GM12801 (cell line): Measurements from ENCODE around the gene SNTG2.

Experiments used
- TF ChIP-seq, protein P1 (sequence below): IDR thresholded peaks from one replicate; pipeline ENCODE4 v1.5.1; 2011; ENCODE audit warnings: control low read depth; ENCODE audit not compliant: insufficient read length; ENCODE audit errors: extremely low read depth

The SNTG2 gene

DNA sequence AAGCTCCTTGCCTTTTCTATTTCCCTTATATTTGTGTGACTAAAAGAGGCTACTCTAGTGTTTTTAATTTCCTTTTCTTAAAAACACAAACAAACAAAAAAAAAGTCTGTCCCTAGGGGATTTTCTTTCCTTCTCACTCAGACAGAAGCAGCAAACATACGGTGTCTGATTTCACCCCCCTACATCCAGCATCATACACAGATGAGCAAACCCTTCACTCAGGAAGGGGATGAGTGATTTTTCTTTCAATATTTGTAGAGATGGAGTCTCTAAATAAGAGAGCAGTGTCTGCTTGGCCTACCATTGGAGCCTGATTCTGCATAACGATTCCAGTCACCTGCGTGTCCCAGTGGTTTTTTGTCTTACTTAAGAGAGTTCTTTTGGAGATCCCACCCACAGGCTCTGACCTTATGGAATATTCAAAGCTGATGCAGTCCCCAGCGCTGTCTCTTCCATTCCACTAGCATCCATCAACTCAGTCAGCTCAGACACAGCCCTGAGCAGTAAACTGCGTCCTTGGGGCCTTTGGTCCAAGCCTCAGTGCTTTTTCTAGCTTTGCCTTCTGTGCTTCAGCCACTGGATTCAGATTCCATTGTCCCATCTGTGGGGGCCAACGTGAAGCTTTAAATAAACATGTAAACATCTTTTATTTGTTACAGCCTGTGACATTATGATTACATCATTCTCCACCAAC, 410.1 kb downstream of the SNTG2 start:
- TF ChIP-seq, protein P1, sequence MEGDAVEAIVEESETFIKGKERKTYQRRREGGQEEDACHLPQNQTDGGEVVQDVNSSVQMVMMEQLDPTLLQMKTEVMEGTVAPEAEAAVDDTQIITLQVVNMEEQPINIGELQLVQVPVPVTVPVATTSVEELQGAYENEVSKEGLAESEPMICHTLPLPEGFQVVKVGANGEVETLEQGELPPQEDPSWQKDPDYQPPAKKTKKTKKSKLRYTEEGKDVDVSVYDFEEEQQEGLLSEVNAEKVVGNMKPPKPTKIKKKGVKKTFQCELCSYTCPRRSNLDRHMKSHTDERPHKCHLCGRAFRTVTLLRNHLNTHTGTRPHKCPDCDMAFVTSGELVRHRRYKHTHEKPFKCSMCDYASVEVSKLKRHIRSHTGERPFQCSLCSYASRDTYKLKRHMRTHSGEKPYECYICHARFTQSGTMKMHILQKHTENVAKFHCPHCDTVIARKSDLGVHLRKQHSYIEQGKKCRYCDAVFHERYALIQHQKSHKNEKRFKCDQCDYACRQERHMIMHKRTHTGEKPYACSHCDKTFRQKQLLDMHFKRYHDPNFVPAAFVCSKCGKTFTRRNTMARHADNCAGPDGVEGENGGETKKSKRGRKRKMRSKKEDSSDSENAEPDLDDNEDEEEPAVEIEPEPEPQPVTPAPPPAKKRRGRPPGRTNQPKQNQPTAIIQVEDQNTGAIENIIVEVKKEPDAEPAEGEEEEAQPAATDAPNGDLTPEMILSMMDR = no peak

DNA sequence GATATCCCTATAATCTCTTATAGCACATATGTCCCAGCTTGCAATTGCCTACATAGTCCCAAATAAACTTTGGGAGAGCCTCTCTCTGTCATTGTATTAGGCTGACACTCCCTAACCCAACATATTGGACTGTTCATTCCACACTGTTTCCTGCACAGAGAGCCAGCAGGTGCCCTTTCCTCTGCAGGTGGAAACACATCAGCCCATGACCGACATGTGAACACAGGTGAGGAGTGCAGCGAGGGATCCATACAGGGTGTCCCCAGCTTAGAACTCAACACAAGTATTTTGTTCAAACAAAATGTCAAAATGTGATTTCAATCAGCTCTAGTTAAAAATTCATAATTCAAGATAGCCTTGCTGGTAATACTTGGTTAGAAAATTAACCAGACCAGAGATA, 412.7 kb downstream of the SNTG2 start:
- TF ChIP-seq, protein P1 = no peak

DNA sequence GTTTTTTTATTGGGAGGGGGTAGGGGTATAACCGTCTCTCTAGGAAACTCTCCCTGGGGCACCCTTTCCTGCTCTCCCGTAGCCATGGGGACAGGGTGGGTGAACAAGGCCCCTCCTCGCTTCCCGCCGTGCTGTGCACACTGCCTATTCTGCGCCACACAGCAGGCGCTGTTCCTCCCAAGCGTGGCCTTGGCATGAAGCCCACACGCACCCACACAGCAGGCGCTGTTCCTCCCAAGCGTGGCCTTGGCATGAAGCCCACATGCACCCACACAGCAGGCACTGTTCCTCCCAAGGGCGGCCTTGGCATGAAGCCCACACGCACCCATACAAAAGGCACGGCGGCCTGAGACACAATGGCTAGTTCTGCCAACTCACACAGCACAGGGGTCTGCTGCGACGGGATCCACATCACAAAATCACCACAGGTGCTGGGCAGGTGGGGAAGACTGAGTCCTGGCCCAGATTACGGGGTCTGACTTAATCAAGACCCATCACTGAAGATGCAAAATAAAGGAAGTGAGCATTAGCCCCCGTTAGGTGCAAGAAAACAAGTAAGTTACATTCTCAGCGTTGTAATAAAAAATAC, 416.0 kb downstream of the SNTG2 start:
- TF ChIP-seq, protein P1 = no peak

DNA sequence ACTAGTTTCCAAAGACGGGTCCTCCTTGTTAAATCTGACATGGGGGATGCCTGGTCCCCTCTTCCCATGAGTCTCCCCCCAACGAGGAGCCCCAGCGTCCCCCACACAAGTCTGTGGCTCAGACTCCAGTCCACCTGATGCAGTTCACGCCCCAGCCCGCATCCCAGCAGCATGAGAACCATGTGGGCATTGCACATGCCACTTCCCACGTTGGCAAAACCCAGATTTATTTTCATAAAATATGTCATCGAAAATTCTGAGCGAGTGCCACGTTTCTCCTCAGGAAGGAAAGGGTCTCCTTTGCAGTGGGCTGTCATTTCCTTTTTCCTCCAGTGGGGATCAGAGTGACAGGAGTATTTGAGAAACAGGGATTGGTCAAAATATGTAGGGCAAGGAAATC, 417.0 kb downstream of the SNTG2 start:
- TF ChIP-seq, protein P1 = no peak

DNA sequence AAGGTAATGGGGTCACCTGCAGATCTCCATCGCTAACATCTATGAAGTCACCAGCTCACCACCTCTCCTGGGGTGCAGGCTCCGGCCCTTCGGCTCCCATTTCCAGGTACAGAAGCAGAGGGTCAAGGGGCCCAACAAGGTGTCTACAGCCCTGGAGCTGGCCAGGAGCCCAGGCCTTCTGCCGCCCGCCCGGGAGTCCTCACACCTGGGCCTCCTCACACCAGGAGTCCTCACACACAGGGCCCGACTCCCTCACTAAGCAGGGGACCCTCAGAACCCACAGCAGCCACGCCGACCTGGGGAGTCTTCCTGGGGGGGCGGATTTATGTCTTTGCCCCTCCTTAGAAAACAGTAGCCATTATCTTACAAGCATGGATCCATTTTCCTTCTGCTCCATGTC, 419.3 kb downstream of the SNTG2 start:
- TF ChIP-seq, protein P1 = no peak

DNA sequence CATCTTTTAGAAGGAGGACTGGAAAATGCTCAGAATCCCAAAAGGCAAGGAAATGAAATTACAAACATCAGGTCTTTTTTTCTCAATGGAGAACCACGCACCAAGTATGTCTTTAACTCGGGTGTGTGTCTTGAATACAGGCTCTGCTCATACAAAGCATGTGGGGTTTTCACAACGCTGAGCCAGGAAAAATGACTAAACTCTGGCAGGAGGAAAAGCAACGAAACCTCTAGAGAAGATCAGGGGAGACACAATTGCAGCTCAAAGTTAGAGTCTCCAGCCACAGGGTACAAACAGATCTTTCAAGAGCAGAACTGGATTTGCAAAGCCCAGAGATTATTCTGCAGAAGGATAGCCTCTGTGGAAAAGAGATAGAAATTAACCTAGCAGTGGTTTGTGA, 419.8 kb downstream of the SNTG2 start:
- TF ChIP-seq, protein P1 = no peak

DNA sequence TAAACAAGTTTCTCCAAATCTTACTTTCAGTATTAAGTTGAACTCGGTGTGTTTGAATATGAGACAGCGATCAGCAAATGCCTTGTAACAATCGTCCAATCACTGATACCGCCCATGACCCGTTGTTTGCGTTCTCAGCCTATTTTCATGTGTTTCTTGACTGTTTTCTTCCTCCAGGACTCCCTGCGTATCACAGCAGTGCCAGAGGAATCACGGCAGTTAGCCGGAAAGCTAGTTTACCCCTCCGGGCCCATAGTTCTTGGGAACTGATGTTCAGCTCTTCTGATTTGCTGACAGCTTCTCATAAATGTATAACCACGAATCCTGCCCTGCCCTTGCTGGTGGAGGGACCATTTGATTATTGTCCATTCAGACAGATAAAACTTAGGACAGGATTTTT, 420.4 kb downstream of the SNTG2 start:
- TF ChIP-seq, protein P1 = no peak

DNA sequence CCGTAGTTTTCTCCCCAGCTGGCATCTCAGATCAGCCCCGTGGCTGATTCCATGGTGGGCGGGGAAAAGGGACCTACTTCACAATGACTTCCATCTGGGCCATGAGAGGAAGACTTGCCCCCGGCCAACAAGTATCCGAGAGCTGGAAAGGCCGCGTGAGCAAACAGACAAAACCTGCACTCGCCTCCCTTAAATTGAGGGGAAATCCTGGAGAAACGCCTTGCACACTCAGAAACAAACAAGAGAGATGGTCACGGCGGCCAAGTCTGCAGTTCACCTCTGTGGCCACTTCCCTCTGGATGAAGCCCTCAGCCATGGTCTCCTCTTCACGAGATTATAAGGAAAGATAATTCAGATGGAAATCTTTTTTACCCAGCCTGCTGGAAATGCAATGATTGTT, 423.2 kb downstream of the SNTG2 start:
- TF ChIP-seq, protein P1 = no peak
